ENCODE measurements around the gene GTF2I. TPM values are rescaled to one million over a fixed set of nuclear protein-coding genes. Genes with fewer than 3 reads are reported as not detected.

The GTF2I gene
- total and polyA plus RNA-seq, 4 donors, result 27.4 to 97.9 (median 65.8) TPM

DNA sequence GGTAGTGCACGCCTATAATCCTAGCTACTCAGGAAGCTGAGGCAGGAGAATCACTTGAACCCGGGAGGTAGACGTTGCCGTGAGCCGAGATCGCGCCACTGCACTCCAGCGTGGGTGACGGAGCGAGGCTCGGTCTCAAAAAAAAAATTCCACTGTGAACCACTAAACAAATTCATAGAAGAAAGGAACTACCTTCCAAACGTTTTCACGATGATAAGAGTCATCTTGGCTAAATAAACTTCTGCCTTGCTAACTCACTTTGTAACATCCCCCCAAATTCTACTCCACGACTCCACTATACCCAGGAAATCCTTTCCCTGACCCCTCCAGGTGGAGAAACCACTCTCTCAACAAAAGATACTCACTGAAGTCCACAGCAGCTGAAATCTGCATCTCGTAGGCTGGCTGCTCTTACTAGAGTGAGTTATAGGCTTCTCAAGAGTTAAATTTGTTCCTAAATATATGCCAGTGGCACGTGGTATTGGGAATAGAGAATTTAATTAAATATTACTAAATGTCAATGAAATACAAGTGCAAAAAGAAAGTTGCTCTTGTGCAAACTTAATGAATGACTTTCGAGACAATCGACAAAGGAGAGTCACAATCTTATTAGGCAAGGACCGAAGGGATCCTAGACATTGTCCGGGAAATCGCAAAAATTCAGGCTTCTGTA lies 1.6 kb upstream of the GTF2I start:
- Histone ChIP-seq H3K27me3 (ENCODE audit: control insufficient read depth in 4 of 4, insufficient read depth in 4 of 4, low read length in 3 of 4) (no peaks in the 10 kb centered on the region), H3K27ac (ENCODE audit: low read depth in 1 of 2, low read length in 2 of 2) (peak overlapping the region; percentile 73 to 96), H3K4me1 (ENCODE audit: control insufficient read depth in 4 of 4, insufficient read depth in 4 of 4, low read length in 3 of 4) (peaks cover 15 to 50% (median 35%) of the 10 kb centered on the region in 4 donors), H3K4me3 (ENCODE audit: low read depth in 1 of 3, low read length in 3 of 3) (peak overlapping the region; percentile 55 to 100 (median 78)), H3K36me3 (ENCODE audit: control insufficient read depth in 4 of 4, insufficient read depth in 3 of 4, low read depth in 1 of 4, low read length in 3 of 4) (no peaks in the 10 kb centered on the region), H3K9ac (ENCODE audit: low read depth in 1 of 2, low read length in 2 of 2) (peak overlapping the region; percentile 65 to 78), H3K9me3 (ENCODE audit: control insufficient read depth in 4 of 4, low read length in 3 of 4) (no peaks in the 10 kb centered on the region)
- no peak for TF ChIP-seq JUND (IDR thresholded peaks at IDR 0.05)
- TF ChIP-seq TAF1 (conservative IDR thresholded peaks at IDR 0.05), result peak; percentile 33
- TF ChIP-seq, protein P1, sequence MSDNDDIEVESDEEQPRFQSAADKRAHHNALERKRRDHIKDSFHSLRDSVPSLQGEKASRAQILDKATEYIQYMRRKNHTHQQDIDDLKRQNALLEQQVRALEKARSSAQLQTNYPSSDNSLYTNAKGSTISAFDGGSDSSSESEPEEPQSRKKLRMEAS (IDR thresholded peaks at IDR 0.05), result no peak
- no peak for DNase-seq (ENCODE audit: low spot score)
- 40% methylated on average over 21 of the region's 21 CpGs for WGBS

DNA sequence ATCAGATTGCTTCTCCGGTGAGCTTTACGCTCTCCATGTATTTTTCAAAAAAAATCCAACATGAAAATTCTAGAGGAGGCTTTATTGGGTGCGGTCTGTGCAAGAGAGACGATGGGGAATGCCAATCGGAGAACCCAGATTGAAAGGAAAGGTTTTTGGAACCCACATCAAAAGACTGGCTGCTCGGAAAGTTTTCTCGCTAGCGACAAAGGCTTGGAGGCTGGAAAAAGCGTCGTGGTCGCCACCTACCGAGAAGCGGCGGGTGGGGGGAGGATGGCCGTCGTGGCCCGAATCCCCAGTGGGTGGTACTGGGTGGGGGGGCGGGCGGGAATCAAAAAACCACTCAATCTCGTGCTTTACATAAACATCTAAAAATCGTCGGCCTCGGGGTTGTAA lies 1.1 kb upstream of the GTF2I start:
- peaks cover 19 to 55% (median 37%) of the 10 kb centered on the region in 4 donors for H3K4me1 ChIP-seq (ENCODE audit: control insufficient read depth in 4 of 4, insufficient read depth in 4 of 4, low read length in 3 of 4)
- peak overlapping the region; percentile 78 to 100 (median 91) for H3K4me3 ChIP-seq (ENCODE audit: low read depth in 1 of 3, low read length in 3 of 3)
- TF ChIP-seq RAD21 (IDR thresholded peaks at IDR 0.05) (peak; percentile 50), RXRA (IDR thresholded peaks at IDR 0.05) (no peak), REST (IDR thresholded peaks at IDR 0.05) (no peak), NR2F2 (IDR thresholded peaks at IDR 0.05) (no peak), GABPA (IDR thresholded peaks at IDR 0.05 in 1 of 2, conservative IDR thresholded peaks at IDR 0.05 in 1 of 2) (no peak), FOXA2 (IDR thresholded peaks at IDR 0.05) (no peak), SP1 (IDR thresholded peaks at IDR 0.05) (no peak), CTCF (IDR thresholded peaks at IDR 0.05; ENCODE audit: low read depth, low read length, missing input control) (no peak), TAF1 (conservative IDR thresholded peaks at IDR 0.05) (no peak), YY1 (IDR thresholded peaks at IDR 0.05) (no peak), HNF4A (conservative IDR thresholded peaks at IDR 0.05) (peak; percentile 2 to 15), JUND (IDR thresholded peaks at IDR 0.05) (no peak), HNF4G (IDR thresholded peaks at IDR 0.05) (no peak)
- TF ChIP-seq, protein P1 (IDR thresholded peaks at IDR 0.05), result no peak
- H3K9me3 ChIP-seq (ENCODE audit: control insufficient read depth in 4 of 4, low read length in 3 of 4), result no peaks in the 10 kb centered on the region
- peak overlapping the region; percentile 96 to 99 for H3K27ac ChIP-seq (ENCODE audit: low read depth in 1 of 2, low read length in 2 of 2)
- H3K36me3 ChIP-seq (ENCODE audit: control insufficient read depth in 4 of 4, insufficient read depth in 3 of 4, low read depth in 1 of 4, low read length in 3 of 4), result no peaks in the 10 kb centered on the region
- DNase-seq (ENCODE audit: low spot score), result peak; percentile 52
- WGBS, result under 1% methylated on average over 23 of the region's 23 CpGs
- peak overlapping the region; percentile 65 to 87 for H3K9ac ChIP-seq (ENCODE audit: low read depth in 1 of 2, low read length in 2 of 2)
- no peaks in the 10 kb centered on the region for H3K27me3 ChIP-seq (ENCODE audit: control insufficient read depth in 4 of 4, insufficient read depth in 4 of 4, low read length in 3 of 4)
